Esophagus muscularis mucosa (tissue), 4 donors: ENCODE results near the gene MCOLN1. TPM values are rescaled to one million over a fixed set of nuclear protein-coding genes. Genes with fewer than 3 reads are reported as not detected.

Source experiments
- DNase-seq: peaks from one replicate; pipeline ENCODE4 v3.0.0-alpha.2; 2017; ENCODE audit errors: extremely low spot score
- H3K27ac ChIP-seq, 4 donors: fragments of 200-600 bp; sonication (generic); replicated peaks in 1 of 4; 1 replicate in 3 of 4; 2 replicates in 1 of 4; pipeline ENCODE4 v1.5.1; 2016 to 2019; ENCODE audit warnings: mild to moderate bottlenecking in 1 of 4
- H3K27me3 ChIP-seq, 4 donors: fragments of 200-600 bp; sonication (generic); one replicate each; pipeline versions ENCODE4 v1.5.1 to v1.6.0; 2016 to 2019
- H3K36me3 ChIP-seq, 4 donors: fragments of 200-600 bp; sonication (generic); one replicate each; pipeline ENCODE4 v1.5.1; 2016 to 2019
- H3K4me1 ChIP-seq, 4 donors: fragments of 200-600 bp; sonication (generic); one replicate each; pipeline ENCODE4 v1.5.1; 2016 to 2019
- H3K4me3 ChIP-seq, 4 donors: fragments of 200-600 bp; sonication (generic); 1 replicate in 2 of 4; 2 replicates in 2 of 4; pipeline ENCODE4 v1.5.1; 2016 to 2019; ENCODE audit warnings: mild to moderate bottlenecking in 4 of 4, moderate library complexity in 1 of 4
- H3K9me3 ChIP-seq, 4 donors: fragments of 200-600 bp; sonication (generic); 1 replicate in 3 of 4; 2 replicates in 1 of 4; pipeline ENCODE4 v1.5.1; 2016 to 2019
- CTCF ChIP-seq, 3 experiments: fragments of 200-600 bp in 2 of 3; fragments of 450-650 bp in 1 of 3; sonication (generic) in 2 of 3; IDR thresholded peaks; one replicate each; pipeline ENCODE4 v1.5.1; 2017 to 2019; ENCODE audit warnings: antibody characterized with exemption in 3 of 3, mild to moderate bottlenecking in 2 of 3, moderate library complexity in 1 of 3
- EP300 ChIP-seq: sonication (generic); formaldehyde crosslinking; IDR thresholded peaks from one replicate; pipeline ENCODE4 v1.6.1; 2017; ENCODE audit warnings: antibody characterized with exemption
- POLR2A ChIP-seq: fragments of 450-650 bp; IDR thresholded peaks from one replicate; pipeline ENCODE4 v1.6.1; 2017; ENCODE audit warnings: antibody characterized with exemption, moderate library complexity, mild to moderate bottlenecking, low read depth
- POLR2AphosphoS5 ChIP-seq, 2 donors: sonication (generic); formaldehyde crosslinking; IDR thresholded peaks; one replicate each; pipeline ENCODE4 v1.6.1; 2017; ENCODE audit warnings: antibody characterized with exemption in 2 of 2
- WGBS: methylation state at CpG from one replicate; pipeline ENCODE4 v1.1.5; 2018; 5-methylcytosine and 5-hydroxymethylcytosine counted together
- intact Hi-C: fragments of 100-400 bp; cut with DNase I; formaldehyde crosslinking; loops from one replicate; pipeline ENCODE4 v1.15.1; 2023
- total RNA-seq, 4 donors: library from RNA; depleted of rRNA; stranded (reverse); fragments of >200 nt; gene quantifications; one replicate each; pipeline versions ENCODE4 v1.1.0 to v1.2.1, GENCODE V29; 2016

Gene MCOLN1
- total RNA-seq, 4 donors from 2014 or later: 11.3 to 20.7 (median 14.4) TPM

- Histone ChIP-seq H3K27ac (no peak overlapping the region), H3K36me3 (peaks cover 25 to 51% (median 41%) of the 10 kb centered on the region in 4 donors), H3K4me3 (no peak overlapping the region), H3K9me3 (no peaks in the 10 kb centered on the region), H3K27me3 (no peaks in the 10 kb centered on the region), H3K4me1 (no peaks in the 10 kb centered on the region)
- intact Hi-C loops: no loop called here
- DNase-seq: no peak
- TF ChIP-seq POLR2AphosphoS5 (IDR thresholded peaks at IDR 0.05) (no peak), POLR2A (no peak), CTCF (IDR thresholded peaks at IDR 0.05) (no peak), EP300 (no peak)
- WGBS: 66% methylated on average over 15 of the region's 16 CpGs
Observed at GRCh38 chr19:7562646-7563393, 40.4 kb downstream of the MCOLN1 start.

GRCh38 chr19:7564866-7565265 lies 42.4 kb downstream of the MCOLN1 start:
- Histone ChIP-seq H3K27ac (no peak overlapping the region), H3K9me3 (no peaks in the 10 kb centered on the region), H3K4me3 (no peak overlapping the region), H3K4me1 (peaks cover 0 to 3% (median 0%) of the 10 kb centered on the region in 4 donors), H3K27me3 (no peaks in the 10 kb centered on the region), H3K36me3 (peaks cover 6 to 31% (median 21%) of the 10 kb centered on the region in 4 donors)
- intact Hi-C loops: loop anchor here (5.0 kb wide), 1 partner anchor 232 kb away; no protein-coding TSS in a partner anchor
- TF ChIP-seq EP300 (no peak), POLR2A (no peak), CTCF (IDR thresholded peaks at IDR 0.05) (no peak), POLR2AphosphoS5 (IDR thresholded peaks at IDR 0.05) (no peak)
- WGBS: 93% methylated on average over 4 of the region's 4 CpGs
- DNase-seq: no peak

GRCh38 chr19:7565332-7565731 lies 42.9 kb downstream of the MCOLN1 start:
- 97% methylated on average over 5 of the region's 5 CpGs for WGBS
- TF ChIP-seq POLR2AphosphoS5 (IDR thresholded peaks at IDR 0.05): no peak
- TF ChIP-seq POLR2A: no peak
- TF ChIP-seq CTCF (IDR thresholded peaks at IDR 0.05): no peak
- no peak for TF ChIP-seq EP300
- Histone ChIP-seq H3K27ac (no peak overlapping the region), H3K27me3 (no peaks in the 10 kb centered on the region), H3K9me3 (no peaks in the 10 kb centered on the region), H3K4me1 (peaks cover 0 to 3% (median 0%) of the 10 kb centered on the region in 4 donors), H3K36me3 (peaks cover 2 to 26% (median 17%) of the 10 kb centered on the region in 4 donors), H3K4me3 (no peak overlapping the region)
- intact Hi-C loops: loop anchor here (5.0 kb wide), 1 partner anchor 232 kb away; no protein-coding TSS in a partner anchor
- DNase-seq: no peak

- no peaks in the 10 kb centered on the region for H3K27me3 ChIP-seq
- 88% methylated on average over 5 of the region's 5 CpGs for WGBS
- H3K9me3 ChIP-seq: no peaks in the 10 kb centered on the region
- H3K27ac ChIP-seq: no peak overlapping the region
- H3K36me3 ChIP-seq: peaks cover 0 to 4% (median 0%) of the 10 kb centered on the region in 4 donors
- DNase-seq: no peak
- no peak overlapping the region for H3K4me3 ChIP-seq
- H3K4me1 ChIP-seq: peaks cover 0 to 3% (median 0%) of the 10 kb centered on the region in 4 donors
- TF ChIP-seq EP300 (no peak), POLR2AphosphoS5 (IDR thresholded peaks at IDR 0.05) (no peak), POLR2A (no peak), CTCF (IDR thresholded peaks at IDR 0.05) (no peak)
- intact Hi-C loops: no loop called here
Observed at GRCh38 chr19:7570761-7571160, 48.3 kb downstream of the MCOLN1 start.
